K562 (cell line): ENCODE data around the gene SLC2A13. TPM values are rescaled to one million over a fixed set of nuclear protein-coding genes. Genes with fewer than 3 reads are reported as not detected.

Source experiments
- ATAC-seq: fragments of 200-7000 bp; cut with Tn5 transposase; 3 replicates; pipeline ENCODE4 v1.9.1; 2020; ENCODE audit warnings: moderate library complexity
- BruUV-seq: library from RNA; stranded (reverse); fragments of 400-500 nt; replicated peaks from 2 replicates; lab custom pipeline; 2021; lab: Mats Ljungman, UMichigan
- CTCF ChIA-PET: fragments of 300-600 bp; formaldehyde crosslinking; extraction: SDS; loops from one replicate; lab custom pipeline; 2021; ENCODE audit warnings: low intra/inter-chr PET ratio; lab: Yijun Ruan, JAX
- POLR2A ChIA-PET: fragments of 300-600, 350-650 bp; sonication (Branson Sonifier 250); formaldehyde crosslinking; extraction: SDS; loops from one replicate; lab custom pipeline; 2021; ENCODE audit warnings: antibody characterized with exemption, inconsistent platforms; lab: Yijun Ruan, JAX
- DNase-seq, 4 experiments: peaks; one replicate each; pipeline versions ENCODE4 v3.0.0 to v3.0.0-alpha.2; 2011 to 2018; ENCODE audit warnings: low spot score in 3 of 4, mixed read lengths in 3 of 4; ENCODE audit errors: extremely low read depth in 1 of 4
- FAIRE-seq: peaks from 2 replicates; lab custom pipeline; 2011; peaks lifted over from hg19 to GRCh38; lab: Jason Lieb, UNC
- H2AFZ ChIP-seq: 2 replicates; pipeline ENCODE4 v1.6.0; 2011; ENCODE audit warnings: low read depth, low read length, control low read depth, inconsistent platforms
- H3K27ac ChIP-seq: fragments of 200-600 bp; 3 replicates; pipeline ENCODE4 v1.8.0; 2011; ENCODE audit warnings: low read depth, mild to moderate bottlenecking, control low read depth, inconsistent platforms, low read length, moderate library complexity, mixed read lengths; ENCODE audit errors: extremely low read depth
- H3K27me3 ChIP-seq, 2 experiments: fragments of 300-600 bp in 1 of 2; 2 replicates in 1 of 2; 3 replicates in 1 of 2; pipeline versions ENCODE4 v1.6.0 to v1.8.0; 2011; ENCODE audit warnings: inconsistent platforms in 2 of 2, low read length in 2 of 2, mild to moderate bottlenecking in 1 of 2, mixed read lengths in 1 of 2, moderate library complexity in 1 of 2; ENCODE audit not compliant: control insufficient read depth in 2 of 2, insufficient read depth in 2 of 2
- H3K36me3 ChIP-seq: fragments of 300-600 bp; 3 replicates; pipeline ENCODE4 v1.8.0; 2011; ENCODE audit warnings: mild to moderate bottlenecking, low read length, inconsistent platforms; ENCODE audit not compliant: control insufficient read depth, insufficient read depth
- H3K4me1 ChIP-seq, 2 experiments: fragments of 200-600 bp in 1 of 2; replicated peaks in 1 of 2; 2 replicates in 1 of 2; 3 replicates in 1 of 2; pipeline versions ENCODE4 v1.5.1 to v1.8.0; 2011; ENCODE audit warnings: inconsistent platforms in 2 of 2, low read length in 2 of 2, mild to moderate bottlenecking in 1 of 2, mixed read lengths in 1 of 2, moderate library complexity in 1 of 2; ENCODE audit not compliant: control insufficient read depth in 2 of 2, insufficient read depth in 2 of 2
- H3K4me2 ChIP-seq: 2 replicates; pipeline ENCODE4 v1.6.1; 2011; ENCODE audit warnings: low read length, control low read depth, inconsistent platforms, mixed read lengths; ENCODE audit not compliant: insufficient read depth
- H3K4me3 ChIP-seq: fragments of 200-600 bp; sonication (generic), shearing (Covaris generic); 2 replicates; pipeline ENCODE4 v1.5.1; 2016; ENCODE audit warnings: control low read depth, inconsistent platforms
- H3K79me2 ChIP-seq: fragments of 200-600 bp; 3 replicates; pipeline ENCODE4 v1.8.0; 2011; ENCODE audit warnings: low read length, inconsistent platforms; ENCODE audit not compliant: control insufficient read depth, insufficient read depth
- H3K9ac ChIP-seq, 2 experiments: 2 replicates each; pipeline versions ENCODE4 v1.6.0 to v1.6.1; 2011; ENCODE audit warnings: low read depth in 2 of 2, low read length in 2 of 2, control low read depth in 1 of 2, inconsistent platforms in 1 of 2, mild to moderate bottlenecking in 1 of 2, mixed read lengths in 1 of 2; ENCODE audit not compliant: insufficient read depth in 1 of 2
- H3K9me1 ChIP-seq: one replicate; pipeline ENCODE4 v1.6.0; 2011; ENCODE audit warnings: inconsistent platforms, mild to moderate bottlenecking, low read length, moderate library complexity; ENCODE audit not compliant: control insufficient read depth, insufficient read depth
- H3K9me3 ChIP-seq: replicated peaks from 2 replicates; pipeline ENCODE4 v1.5.1; 2011; ENCODE audit warnings: low read depth, low read length, inconsistent platforms; ENCODE audit not compliant: control insufficient read depth, insufficient read depth
- H4K20me1 ChIP-seq: replicated peaks from 2 replicates; pipeline ENCODE4 v1.6.1; 2011; ENCODE audit warnings: low read length, inconsistent platforms, mixed read lengths; ENCODE audit not compliant: control insufficient read depth, insufficient read depth
- E2F5 ChIP-seq: sonication (generic); formaldehyde crosslinking; IDR thresholded peaks from 2 replicates; pipeline ENCODE4 v1.8.0; 2022; ENCODE audit warnings: mild to moderate bottlenecking, missing genetic modification reagents
- FUS ChIP-seq: fragments of 200-400 bp; formaldehyde crosslinking; optimal IDR thresholded peaks from 2 replicates; pipeline ENCODE3; 2017; ENCODE audit warnings: low read depth, low read length
- GTF2F1 ChIP-seq: IDR thresholded peaks from 2 replicates; pipeline ENCODE4 v1.6.1; 2011; ENCODE audit warnings: low read depth, low read length, improper control_type of control experiment
- MITF ChIP-seq: IDR thresholded peaks from 2 replicates; pipeline ENCODE4 v1.6.1; 2014; ENCODE audit warnings: antibody characterized with exemption
- MYNN ChIP-seq, 2 experiments: sonication (generic); formaldehyde crosslinking in 1 of 2; IDR thresholded peaks; 2 replicates each; pipeline versions ENCODE4 v1.5.0 to v1.6.1; 2016 to 2020; ENCODE audit warnings: antibody characterized with exemption in 1 of 2, missing genetic modification reagents in 1 of 2
- PML ChIP-seq: IDR thresholded peaks from 2 replicates; pipeline ENCODE4 v1.6.1; 2012; ENCODE audit warnings: low read length, inconsistent platforms
- SAP30 ChIP-seq: fragments of 200-600 bp; sonication (generic); IDR thresholded peaks from 2 replicates; pipeline ENCODE4 v1.6.1; 2012; ENCODE audit warnings: borderline replicate concordance, low read depth, mild to moderate bottlenecking, moderate library complexity, low read length, control low read depth, inconsistent platforms; ENCODE audit not compliant: insufficient read depth, poor library complexity, severe bottlenecking
- SRSF7 ChIP-seq: fragments of 200-400 bp; formaldehyde crosslinking; optimal IDR thresholded peaks from 2 replicates; pipeline ENCODE3; 2017; ENCODE audit warnings: mild to moderate bottlenecking, low read depth, low read length
- THAP7 ChIP-seq: fragments of 250-450 bp; sonication (Bioruptor Pico); IDR thresholded peaks from 2 replicates; pipeline ENCODE4 v1.5.0; 2021
- ZC3H11A ChIP-seq: IDR thresholded peaks from 2 replicates; pipeline ENCODE4 v1.6.1; 2012; ENCODE audit warnings: low read depth, low read length, improper control_type of control experiment
- ZNF609 ChIP-seq: sonication (generic); formaldehyde crosslinking; IDR thresholded peaks from 2 replicates; pipeline ENCODE4 v1.8.1; 2023; ENCODE audit warnings: missing genetic modification reagents, mild to moderate bottlenecking, borderline replicate concordance
- WGBS: fragments of 100-300 bp; shearing (Covaris generic); methylation state at CpG from one replicate; pipeline ENCODE4 v1.1.6; 2016; ENCODE audit warnings: low coverage, mixed read lengths; ENCODE audit not compliant: insufficient coverage; ENCODE audit errors: missing lambda C conversion rate; 5-methylcytosine and 5-hydroxymethylcytosine counted together
- in situ Hi-C: fragments of 300-500 bp; cut with MboI; formaldehyde crosslinking; loops from 4 replicates; pipeline ENCODE4 v1.15.0; 2018; ENCODE audit warnings: inconsistent platforms, mixed read lengths
- intact Hi-C: fragments of 100-400 bp; cut with micrococcal nuclease; formaldehyde crosslinking; loops from 2 replicates; pipeline ENCODE4 v1.14.2; 2022
- polyA plus RNA-seq, 8 experiments: library from polyadenylated mRNA; depleted of rRNA in 4 of 8; stranded (reverse) in 5 of 8; unstranded in 3 of 8; fragments of >200 nt; fragmentation: Nextera tagmentation in 2 of 8; fragmentation: Illumina TruSeq in 1 of 8; extraction: Ambion mirVana in 2 of 8; extraction: Trizol in 1 of 8; gene quantifications; 2 replicates each; pipeline versions ENCODE4 v1.2.1 to v1.2.3, GENCODE V29; 2011 to 2014; ENCODE audit warnings: inconsistent platforms in 1 of 8, missing spikeins in 1 of 8
- total RNA-seq, 7 experiments: library from RNA; depleted of rRNA in 6 of 7; stranded (reverse); fragments of >200 nt in 6 of 7; fragmentation: Illumina TruSeq in 2 of 7; extraction: Trizol in 2 of 7; gene quantifications; 2 replicates each; pipeline versions ENCODE4 v1.2.1 to v1.2.3, GENCODE V29; 2011 to 2021; ENCODE audit warnings: low replicate concordance in 1 of 7

Gene SLC2A13
- total and polyA plus RNA-seq, 9 of the 15 experiments (the other 6 are each of a cell fraction or from before 2014, with no cell fraction given), result 1.7 to 12.4 (median 9.0) TPM

- TF ChIP-seq ZNF609, result no peak
Observed at GRCh38 chr12:39956725-39957124, 149.2 kb downstream of the SLC2A13 start (continued).

- Histone ChIP-seq H3K27ac (no peak overlapping the region), H4K20me1 (no peaks in the 10 kb centered on the region), H3K9me3 (no peaks in the 10 kb centered on the region; the same call in 1 of the 2 replicates), H3K36me3 (no peaks in the 10 kb centered on the region), H3K27me3 (no peaks in the 10 kb centered on the region), H3K4me2 (no peak overlapping the region), H3K4me3 (no peak overlapping the region), H3K9ac (no peak overlapping the region), H3K4me1 (no peaks in the 10 kb centered on the region; a peak in 1 of 5 replicates), H3K79me2 (no peaks in the 10 kb centered on the region), H3K9me1 (no peaks in the 10 kb centered on the region), H2AFZ (no peak overlapping the region)
- in situ Hi-C loops (no loop called here), intact Hi-C loops (no loop called here)
- 90% methylated on average over 10 of the region's 14 CpGs for WGBS
- no peak for FAIRE-seq
- ChIA-PET CTCF (no interaction called here), POLR2A (no interaction called here)
- BruUV-seq, result no TSS peak
- no peak for ATAC-seq
- no peak for DNase-seq
- no peak for TF ChIP-seq FUS
- TF ChIP-seq SRSF7, result no peak
- TF ChIP-seq E2F5, result no peak
- no peak for TF ChIP-seq PML
- TF ChIP-seq MYNN (IDR thresholded peaks at IDR 0.05), result no peak
- no peak for TF ChIP-seq MYNN (CRISPR knock-in tag; IDR thresholded peaks at IDR 0.05)
- no peak for TF ChIP-seq THAP7 (CRISPR knock-in tag)
- TF ChIP-seq MITF, result no peak
- TF ChIP-seq ZC3H11A, result no peak
- TF ChIP-seq GTF2F1, result no peak
- no peak for TF ChIP-seq SAP30
Observed at GRCh38 chr12:39946361-39947280, 159.3 kb downstream of the SLC2A13 start.
